HCT116 (cell line): ENCODE data around the gene WSCD2. TPM values are rescaled to one million over a fixed set of nuclear protein-coding genes. Genes with fewer than 3 reads are reported as not detected.

ENCODE experiments used
- ATAC-seq: fragments of 200-7000 bp; cut with Tn5 transposase; 2 replicates; pipeline ENCODE4 v1.9.1; 2020; ENCODE audit warnings: mild to moderate bottlenecking, moderate library complexity
- BruUV-seq: library from RNA; stranded (reverse); fragments of 400-500 nt; replicated peaks from 2 replicates; lab custom pipeline; 2021; lab: Mats Ljungman, UMichigan
- CTCF ChIA-PET: fragments of 300-600 bp; sonication (Branson Sonifier 250); formaldehyde crosslinking; loops from one replicate; lab custom pipeline; 2021; ENCODE audit warnings: antibody characterized with exemption; lab: Charles Lee
- POLR2A ChIA-PET: fragments of 300-600, 350-600 bp; sonication (Branson Sonifier 250); formaldehyde crosslinking; loops from one replicate; lab custom pipeline; 2021; ENCODE audit warnings: antibody characterized with exemption; lab: Charles Lee
- RAD21 ChIA-PET, 2 experiments: fragments of 300-600 bp; sonication (Branson Sonifier 250); formaldehyde crosslinking; loops; one replicate each; lab custom pipeline; 2023; ENCODE audit warnings: low total read pairs in 2 of 2; ENCODE audit not compliant: uncharacterized antibody in 2 of 2, unreplicated experiment in 2 of 2, low non-redundant PET in 1 of 2; lab: Charles Lee
- DNase-seq: peaks from one replicate; pipeline ENCODE4 v3.0.0-alpha.2; 2010; ENCODE audit warnings: low read depth, low spot score
- H2AFZ ChIP-seq: fragments of 200-600 bp; shearing (Covaris generic), sonication (generic); 2 replicates; pipeline ENCODE4 v1.6.1; 2017; ENCODE audit warnings: low read depth, mixed run types, mixed read lengths, antibody characterized with exemption, low read length; ENCODE audit not compliant: poor library complexity, severe bottlenecking
- H3K27ac ChIP-seq: 2 replicates; pipeline ENCODE4 v1.5.1; 2012; ENCODE audit warnings: low read depth, low read length
- H3K27me3 ChIP-seq: fragments of 200-600 bp; sonication (generic); 2 replicates; pipeline ENCODE4 v1.6.1; 2016; ENCODE audit warnings: mixed run types, low read length, mixed read lengths; ENCODE audit not compliant: insufficient read depth
- H3K36me3 ChIP-seq, 2 experiments: fragments of 200-500 bp in 1 of 2; fragments of 200-600 bp in 1 of 2; sonication (Bioruptor generic) in 1 of 2; sonication (generic) in 1 of 2; 2 replicates each; pipeline versions ENCODE4 v1.5.1 to v1.6.1; 2014 to 2016; ENCODE audit warnings: low read length in 2 of 2, inconsistent platforms in 1 of 2, mixed read lengths in 1 of 2, mixed run types in 1 of 2; ENCODE audit not compliant: insufficient read depth in 2 of 2, control insufficient read depth in 1 of 2
- H3K4me1 ChIP-seq, 2 experiments: fragments of 200-600 bp in 1 of 2; sonication (generic) in 1 of 2; 2 replicates each; pipeline versions ENCODE4 v1.5.1 to v1.6.1; 2012 to 2017; ENCODE audit warnings: low read length in 2 of 2, inconsistent platforms in 1 of 2, mild to moderate bottlenecking in 1 of 2, mixed read lengths in 1 of 2, mixed run types in 1 of 2, moderate library complexity in 1 of 2; ENCODE audit not compliant: insufficient read depth in 2 of 2, control insufficient read depth in 1 of 2
- H3K4me2 ChIP-seq: fragments of 200-600 bp; sonication (generic); 2 replicates; pipeline ENCODE4 v1.6.1; 2017; ENCODE audit warnings: mixed run types, low read length, mixed read lengths
- H3K4me3 ChIP-seq, 2 experiments: fragments of 200-600 bp in 1 of 2; sonication (generic) in 1 of 2; replicated peaks in 1 of 2; 2 replicates each; pipeline ENCODE4 v1.5.1; 2011 to 2016; ENCODE audit warnings: low read length in 2 of 2, control low read depth in 1 of 2, low read depth in 1 of 2, mild to moderate bottlenecking in 1 of 2, mixed read lengths in 1 of 2, mixed run types in 1 of 2
- H3K79me2 ChIP-seq: fragments of 200-600 bp; sonication (generic); 2 replicates; pipeline ENCODE4 v1.6.1; 2017; ENCODE audit warnings: mild to moderate bottlenecking, mixed run types, low read length, moderate library complexity, mixed read lengths; ENCODE audit not compliant: insufficient read depth
- H3K9ac ChIP-seq: fragments of 200-600 bp; sonication (generic); 2 replicates; pipeline ENCODE4 v1.6.1; 2016; ENCODE audit warnings: low read length, mixed read lengths
- H3K9me2 ChIP-seq: fragments of 200-600 bp; sonication (generic), shearing (Covaris generic); 2 replicates; pipeline ENCODE4 v1.6.1; 2017; ENCODE audit warnings: mixed run types, mild to moderate bottlenecking, moderate library complexity; ENCODE audit not compliant: insufficient read depth
- H3K9me3 ChIP-seq, 2 experiments: fragments of 200-500 bp in 1 of 2; fragments of 200-600 bp in 1 of 2; sonication (Bioruptor generic) in 1 of 2; sonication (generic) in 1 of 2; 2 replicates each; pipeline ENCODE4 v1.6.1; 2014 to 2017; ENCODE audit warnings: low read length in 2 of 2, mixed read lengths in 2 of 2, inconsistent platforms in 1 of 2, low read depth in 1 of 2, mild to moderate bottlenecking in 1 of 2, mixed run types in 1 of 2, moderate library complexity in 1 of 2; ENCODE audit not compliant: control insufficient read depth in 1 of 2, insufficient read depth in 1 of 2
- H4K20me1 ChIP-seq: fragments of 200-600 bp; sonication (generic), shearing (Covaris generic); 2 replicates; pipeline ENCODE4 v1.6.1; 2017; ENCODE audit warnings: mixed run types, mild to moderate bottlenecking, moderate library complexity; ENCODE audit not compliant: insufficient read depth
- CEBPB ChIP-seq: IDR thresholded peaks from 2 replicates; pipeline ENCODE4 v1.6.1; 2012; ENCODE audit warnings: low read depth
- POLR2A ChIP-seq: IDR thresholded peaks from 2 replicates; pipeline ENCODE4 v1.7.0; 2011; ENCODE audit warnings: borderline replicate concordance; ENCODE audit not compliant: insufficient read depth, insufficient read length; ENCODE audit errors: extremely low read depth
- RAD21 ChIP-seq: IDR thresholded peaks from 2 replicates; pipeline ENCODE4 v1.6.1; 2012; ENCODE audit warnings: low read depth, mild to moderate bottlenecking
- SIN3A ChIP-seq: IDR thresholded peaks from 2 replicates; pipeline ENCODE4 v1.6.1; 2012; ENCODE audit warnings: low read depth
- SRF ChIP-seq: IDR thresholded peaks from 2 replicates; pipeline ENCODE4 v1.6.1; 2012; ENCODE audit warnings: low read depth
- intact Hi-C: fragments of 100-400 bp; cut with micrococcal nuclease; formaldehyde crosslinking; loops from 2 replicates; pipeline ENCODE4 v1.10.0; 2022
- total RNA-seq: library from RNA; stranded (reverse); gene quantifications from one replicate; pipeline ENCODE4 v1.2.1, GENCODE V29; 2021; ENCODE audit not compliant: unreplicated experiment

WSCD2 gene
- total RNA-seq, 1 experiment from 2014 or later = 0.05 TPM

GRCh38 chr12:108252523-108252922 is 123.4 kb downstream of the WSCD2 start:
- ATAC-seq = no peak
- ChIA-PET POLR2A (no interaction called here), RAD21 (no interaction called here), CTCF (no interaction called here)
- H3K4me2 ChIP-seq = no peak overlapping the region
- BruUV-seq = no TSS peak
- TF ChIP-seq POLR2A (no peak), CEBPB (no peak)
- H3K27ac ChIP-seq = no peak overlapping the region
- no peaks in the 10 kb centered on the region for H3K79me2 ChIP-seq
- no peaks in the 10 kb centered on the region for H3K36me3 ChIP-seq
- no peak overlapping the region for H3K9ac ChIP-seq
- no peak overlapping the region for H2AFZ ChIP-seq
- H3K9me2 ChIP-seq = no peaks in the 10 kb centered on the region
- H3K27me3 ChIP-seq = peaks cover 81% of the 10 kb centered on the region
- H4K20me1 ChIP-seq = no peaks in the 10 kb centered on the region
- H3K9me3 ChIP-seq = no peaks in the 10 kb centered on the region
- DNase-seq = no peak
- intact Hi-C loops = no loop called here
- no peaks in the 10 kb centered on the region for H3K4me1 ChIP-seq
- no peak overlapping the region for H3K4me3 ChIP-seq

DNA sequence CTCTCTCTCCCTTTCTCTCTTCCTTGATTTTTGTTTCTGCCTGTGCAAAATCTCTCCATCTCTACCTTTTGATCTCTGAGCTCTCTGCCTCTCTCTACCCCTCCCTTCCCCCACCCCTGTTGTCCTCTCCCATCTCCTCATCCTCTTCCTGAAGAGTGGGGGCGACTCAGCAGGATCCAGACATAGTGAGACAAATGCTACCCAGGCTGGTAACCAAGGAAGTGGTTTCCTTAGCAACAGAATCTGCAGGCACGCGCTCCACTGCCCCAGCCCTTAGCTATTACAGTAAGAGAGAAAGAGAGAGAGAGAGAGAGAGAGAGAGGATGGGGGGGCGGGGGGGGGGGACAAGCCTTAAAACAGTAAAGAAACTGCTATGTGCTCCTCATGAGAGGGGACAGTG is 124.5 kb downstream of the WSCD2 start:
- Histone ChIP-seq H3K9me3 (no peaks in the 10 kb centered on the region), H3K4me2 (no peak overlapping the region), H4K20me1 (no peaks in the 10 kb centered on the region), H3K27me3 (peaks cover 76% of the 10 kb centered on the region), H3K79me2 (no peaks in the 10 kb centered on the region), H3K36me3 (no peaks in the 10 kb centered on the region), H3K4me1 (no peaks in the 10 kb centered on the region), H3K27ac (no peak overlapping the region), H2AFZ (no peak overlapping the region), H3K9ac (no peak overlapping the region), H3K4me3 (no peak overlapping the region), H3K9me2 (no peaks in the 10 kb centered on the region)
- ChIA-PET POLR2A (no interaction called here), CTCF (no interaction called here), RAD21 (interaction anchor here in 1 of 2 experiments (0.6 kb wide), 1 partner anchor 258 kb away, joined by 3 read pairs; no protein-coding TSS in a partner anchor)
- no peak for ATAC-seq
- no TSS peak for BruUV-seq
- no peak for DNase-seq
- intact Hi-C loops = no loop called here
- TF ChIP-seq RAD21 (no peak), SRF (no peak), SIN3A (no peak)
